ENCODE measurements around the gene BARHL1.

DNA sequence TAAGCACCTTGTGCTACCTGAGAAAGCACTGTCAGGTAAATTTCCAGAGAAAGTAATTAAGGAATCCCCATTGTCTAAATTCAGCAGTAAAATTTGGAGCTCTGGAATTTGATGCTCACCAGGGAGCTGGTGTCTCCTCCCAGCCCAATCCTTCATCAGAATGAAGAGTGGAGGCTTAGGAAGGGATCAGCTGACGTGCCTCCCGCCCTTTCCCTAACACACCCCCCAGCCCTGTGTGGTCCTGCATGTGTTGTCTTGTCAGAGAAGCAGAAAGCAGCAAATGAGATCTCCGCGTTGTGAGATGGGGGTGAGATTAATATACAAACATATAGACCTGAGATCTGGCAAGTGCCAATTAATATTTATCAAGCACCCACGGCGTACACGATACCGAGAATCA, 26.9 kb upstream of the BARHL1 start:
- TF ChIP-seq, protein P1, sequence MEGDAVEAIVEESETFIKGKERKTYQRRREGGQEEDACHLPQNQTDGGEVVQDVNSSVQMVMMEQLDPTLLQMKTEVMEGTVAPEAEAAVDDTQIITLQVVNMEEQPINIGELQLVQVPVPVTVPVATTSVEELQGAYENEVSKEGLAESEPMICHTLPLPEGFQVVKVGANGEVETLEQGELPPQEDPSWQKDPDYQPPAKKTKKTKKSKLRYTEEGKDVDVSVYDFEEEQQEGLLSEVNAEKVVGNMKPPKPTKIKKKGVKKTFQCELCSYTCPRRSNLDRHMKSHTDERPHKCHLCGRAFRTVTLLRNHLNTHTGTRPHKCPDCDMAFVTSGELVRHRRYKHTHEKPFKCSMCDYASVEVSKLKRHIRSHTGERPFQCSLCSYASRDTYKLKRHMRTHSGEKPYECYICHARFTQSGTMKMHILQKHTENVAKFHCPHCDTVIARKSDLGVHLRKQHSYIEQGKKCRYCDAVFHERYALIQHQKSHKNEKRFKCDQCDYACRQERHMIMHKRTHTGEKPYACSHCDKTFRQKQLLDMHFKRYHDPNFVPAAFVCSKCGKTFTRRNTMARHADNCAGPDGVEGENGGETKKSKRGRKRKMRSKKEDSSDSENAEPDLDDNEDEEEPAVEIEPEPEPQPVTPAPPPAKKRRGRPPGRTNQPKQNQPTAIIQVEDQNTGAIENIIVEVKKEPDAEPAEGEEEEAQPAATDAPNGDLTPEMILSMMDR (CRISPR knock-in tag; IDR thresholded peaks at IDR 0.05) = no peak
- TF ChIP-seq FOSL1 (CRISPR knock-in tag; IDR thresholded peaks at IDR 0.05; ENCODE audit: borderline replicate concordance) = no peak
- TF ChIP-seq, protein P2, sequence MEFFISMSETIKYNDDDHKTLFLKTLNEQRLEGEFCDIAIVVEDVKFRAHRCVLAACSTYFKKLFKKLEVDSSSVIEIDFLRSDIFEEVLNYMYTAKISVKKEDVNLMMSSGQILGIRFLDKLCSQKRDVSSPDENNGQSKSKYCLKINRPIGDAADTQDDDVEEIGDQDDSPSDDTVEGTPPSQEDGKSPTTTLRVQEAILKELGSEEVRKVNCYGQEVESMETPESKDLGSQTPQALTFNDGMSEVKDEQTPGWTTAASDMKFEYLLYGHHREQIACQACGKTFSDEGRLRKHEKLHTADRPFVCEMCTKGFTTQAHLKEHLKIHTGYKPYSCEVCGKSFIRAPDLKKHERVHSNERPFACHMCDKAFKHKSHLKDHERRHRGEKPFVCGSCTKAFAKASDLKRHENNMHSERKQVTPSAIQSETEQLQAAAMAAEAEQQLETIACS (CRISPR knock-in tag; IDR thresholded peaks at IDR 0.05) = no peak
- TF ChIP-seq EP300 (IDR thresholded peaks at IDR 0.05; ENCODE audit: low read depth in 2 of 2, low read length in 2 of 2) = no peak
- TF ChIP-seq EP300 (CRISPR knock-in tag; IDR thresholded peaks at IDR 0.05; ENCODE audit: borderline replicate concordance) = no peak

Measured in HepG2 (cell line).